Measurements from ENCODE around the gene NSMF. TPM values are rescaled to one million over a fixed set of nuclear protein-coding genes. Genes with fewer than 3 reads are reported as not detected.
"Not testable (repeated sequence)": the region's sequence is repeated elsewhere in the genome, so short reads cannot be mapped to it uniquely, and the experiment has no call there.

Gene NSMF
- total and polyA plus RNA-seq, 10 of the 15 experiments (the other 5 are each of a cell fraction or from before 2014, with no cell fraction given), result 0.13 to 44.3 (median 13.4) TPM

GRCh38 chr9:137452006-137452760 is 7.0 kb downstream of the NSMF start:
- Histone ChIP-seq H3K4me3 (no peak overlapping the region), H3K4me2 (ENCODE audit: control insufficient read depth, insufficient read depth) (no peak overlapping the region), H3K9ac (ENCODE audit: control insufficient read depth, insufficient read depth, low read length) (no peak overlapping the region), H3K36me3 (ENCODE audit: control insufficient read depth in 2 of 2, insufficient read depth in 2 of 2, low read length in 1 of 2) (no peaks in the 10 kb centered on the region), H2AFZ (ENCODE audit: control insufficient read depth, low read depth, low read length) (no peak overlapping the region), H4K20me1 (ENCODE audit: control insufficient read depth, insufficient read depth) (no peaks in the 10 kb centered on the region), H3K27me3 (replicated peaks in 1 of 2; ENCODE audit: control insufficient read depth in 2 of 2, insufficient read depth in 2 of 2, low read length in 1 of 2) (no peaks in the 10 kb centered on the region), H3K27ac (ENCODE audit: control insufficient read depth, insufficient read depth) (no peak overlapping the region), H3K79me2 (ENCODE audit: control insufficient read depth, insufficient read depth, low read length) (no peaks in the 10 kb centered on the region), H3K9me3 (replicated peaks; ENCODE audit: control insufficient read depth, insufficient read depth, low read length) (no peaks in the 10 kb centered on the region), H3K4me1 (ENCODE audit: control insufficient read depth, insufficient read depth, low read length) (peaks cover 9% of the 10 kb centered on the region)
- intact Hi-C loops (cut with micrococcal nuclease; ENCODE audit: unreplicated experiment) (no loop called here), in situ Hi-C loops (cut with MboI) (no loop called here)
- WGBS (ENCODE audit: insufficient coverage, insufficient replicate concordance, low lambda C conversion rate, missing lambda C conversion rate), result 90% methylated on average over 14 of the region's 17 CpGs
- BruUV-seq (replicated peaks), result no TSS peak
- no peak for DNase-seq (ENCODE audit: low read depth, low spot score)
- SMC1A ChIA-PET (ENCODE audit: uncharacterized antibody, unreplicated experiment), result no interaction called here
- no peak for TF ChIP-seq ZNF217 (IDR thresholded peaks at IDR 0.05)
- TF ChIP-seq SREBF1 (IDR thresholded peaks at IDR 0.05; ENCODE audit: low read length), result no peak
- TF ChIP-seq, protein P1, sequence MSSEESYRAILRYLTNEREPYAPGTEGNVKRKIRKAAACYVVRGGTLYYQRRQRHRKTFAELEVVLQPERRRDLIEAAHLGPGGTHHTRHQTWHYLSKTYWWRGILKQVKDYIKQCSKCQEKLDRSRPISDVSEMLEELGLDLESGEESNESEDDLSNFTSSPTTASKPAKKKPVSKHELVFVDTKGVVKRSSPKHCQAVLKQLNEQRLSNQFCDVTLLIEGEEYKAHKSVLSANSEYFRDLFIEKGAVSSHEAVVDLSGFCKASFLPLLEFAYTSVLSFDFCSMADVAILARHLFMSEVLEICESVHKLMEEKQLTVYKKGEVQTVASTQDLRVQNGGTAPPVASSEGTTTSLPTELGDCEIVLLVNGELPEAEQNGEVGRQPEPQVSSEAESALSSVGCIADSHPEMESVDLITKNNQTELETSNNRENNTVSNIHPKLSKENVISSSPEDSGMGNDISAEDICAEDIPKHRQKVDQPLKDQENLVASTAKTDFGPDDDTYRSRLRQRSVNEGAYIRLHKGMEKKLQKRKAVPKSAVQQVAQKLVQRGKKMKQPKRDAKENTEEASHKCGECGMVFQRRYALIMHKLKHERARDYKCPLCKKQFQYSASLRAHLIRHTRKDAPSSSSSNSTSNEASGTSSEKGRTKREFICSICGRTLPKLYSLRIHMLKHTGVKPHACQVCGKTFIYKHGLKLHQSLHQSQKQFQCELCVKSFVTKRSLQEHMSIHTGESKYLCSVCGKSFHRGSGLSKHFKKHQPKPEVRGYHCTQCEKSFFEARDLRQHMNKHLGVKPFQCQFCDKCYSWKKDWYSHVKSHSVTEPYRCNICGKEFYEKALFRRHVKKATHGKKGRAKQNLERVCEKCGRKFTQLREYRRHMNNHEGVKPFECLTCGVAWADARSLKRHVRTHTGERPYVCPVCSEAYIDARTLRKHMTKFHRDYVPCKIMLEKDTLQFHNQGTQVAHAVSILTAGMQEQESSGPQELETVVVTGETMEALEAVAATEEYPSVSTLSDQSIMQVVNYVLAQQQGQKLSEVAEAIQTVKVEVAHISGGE (CRISPR knock-in tag; IDR thresholded peaks at IDR 0.05), result no peak
- no peak for TF ChIP-seq BCL11A (IDR thresholded peaks at IDR 0.05; ENCODE audit: low read depth, low read length)
- no peak for TF ChIP-seq ZNF622 (IDR thresholded peaks at IDR 0.05)
- no peak for ATAC-seq
- POLR2A ChIA-PET, result no interaction called here
- FAIRE-seq, result no peak
- CTCF ChIA-PET, result no interaction called here
- RAD21 ChIA-PET (ENCODE audit: unreplicated experiment), result no interaction called here

DNA sequence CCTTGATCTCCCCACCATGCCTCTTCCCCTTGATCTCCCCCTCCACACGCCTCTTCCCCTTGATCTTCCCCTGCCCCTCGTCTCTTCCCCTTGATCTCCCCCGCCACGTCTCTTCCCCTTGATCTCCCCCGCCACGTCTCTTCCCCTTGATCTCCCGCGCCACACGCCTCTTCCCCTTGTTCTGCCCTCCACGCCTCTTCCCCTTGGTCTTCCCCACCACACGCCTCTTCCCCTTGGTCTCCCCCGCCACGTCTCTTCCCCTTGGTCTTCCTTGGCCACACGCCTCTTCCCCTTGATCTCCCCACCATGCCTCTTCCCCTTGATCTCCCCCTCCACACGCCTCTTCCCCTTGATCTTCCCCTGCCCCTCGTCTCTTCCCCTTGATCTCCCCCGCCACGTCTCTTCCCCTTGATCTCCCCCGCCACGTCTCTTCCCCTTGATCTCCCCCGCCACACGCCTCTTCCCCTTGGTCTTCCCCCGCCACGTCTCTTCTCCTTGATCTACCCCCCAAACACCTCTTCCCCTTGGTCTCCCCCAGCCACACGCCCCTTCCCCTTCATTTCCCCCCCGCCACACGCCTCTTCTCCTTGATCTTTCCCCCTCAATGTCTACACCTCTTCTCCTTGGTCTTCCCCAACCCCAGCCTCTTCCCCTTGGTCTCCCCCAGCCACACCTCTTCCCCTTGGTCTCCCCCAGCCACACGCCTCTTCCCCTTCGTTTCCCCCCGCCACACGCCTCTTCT is 7.7 kb downstream of the NSMF start:
- FAIRE-seq; BruUV-seq (replicated peaks); H3K27ac ChIP-seq (ENCODE audit: control insufficient read depth, insufficient read depth); ATAC-seq; H3K9ac ChIP-seq (ENCODE audit: control insufficient read depth, insufficient read depth, low read length); H4K20me1 ChIP-seq (ENCODE audit: control insufficient read depth, insufficient read depth); H3K4me1 ChIP-seq (ENCODE audit: control insufficient read depth, insufficient read depth, low read length); DNase-seq (ENCODE audit: low read depth, low spot score); SMC1A ChIA-PET (ENCODE audit: uncharacterized antibody, unreplicated experiment); CTCF ChIA-PET; RAD21 ChIA-PET (ENCODE audit: unreplicated experiment); H3K4me2 ChIP-seq (ENCODE audit: control insufficient read depth, insufficient read depth); H3K79me2 ChIP-seq (ENCODE audit: control insufficient read depth, insufficient read depth, low read length); in situ Hi-C loops (cut with MboI); H3K36me3 ChIP-seq (ENCODE audit: control insufficient read depth in 2 of 2, insufficient read depth in 2 of 2, low read length in 1 of 2); intact Hi-C loops (cut with micrococcal nuclease; ENCODE audit: unreplicated experiment); H3K4me3 ChIP-seq; H3K9me3 ChIP-seq (replicated peaks; ENCODE audit: control insufficient read depth, insufficient read depth, low read length); H3K27me3 ChIP-seq (replicated peaks in 1 of 2; ENCODE audit: control insufficient read depth in 2 of 2, insufficient read depth in 2 of 2, low read length in 1 of 2); POLR2A ChIA-PET; H2AFZ ChIP-seq (ENCODE audit: control insufficient read depth, low read depth, low read length): not testable (repeated sequence)
- WGBS (ENCODE audit: insufficient coverage, insufficient replicate concordance, low lambda C conversion rate, missing lambda C conversion rate), result no CpG with 5 or more reads among the region's 31 CpGs
